GM23338 (cell line): ENCODE measurements around the gene CACNA1G. TPM values are rescaled to one million over a fixed set of nuclear protein-coding genes. Genes with fewer than 3 reads are reported as not detected.

Experiments used
- ATAC-seq: fragments of 200-7000 bp; cut with Tn5 transposase; 3 replicates; pipeline ENCODE4 v1.9.1; 2020
- DNase-seq: peaks from one replicate; pipeline ENCODE4 v3.0.0-alpha.2; 2015; ENCODE audit warnings: low spot score
- H2AFZ ChIP-seq: fragments of 200-600 bp; sonication (generic); 2 replicates; pipeline ENCODE4 v1.8.0; 2016; ENCODE audit warnings: antibody characterized with exemption, mild to moderate bottlenecking, moderate library complexity
- H3F3A ChIP-seq: fragments of 200-600 bp; sonication (generic); replicated peaks from 2 replicates; pipeline ENCODE4 v1.8.0; 2017; ENCODE audit warnings: antibody characterized with exemption, mixed run types, low read depth
- H3K27ac ChIP-seq: fragments of 200-600 bp; sonication (generic); 2 replicates; pipeline ENCODE4 v1.6.1; 2016; ENCODE audit warnings: low read depth
- H3K27me3 ChIP-seq: fragments of 200-600 bp; sonication (generic); 2 replicates; pipeline ENCODE4 v1.8.0; 2016; ENCODE audit warnings: mild to moderate bottlenecking, mixed run types, moderate library complexity; ENCODE audit not compliant: insufficient read depth
- H3K36me3 ChIP-seq: fragments of 200-600 bp; sonication (generic); 2 replicates; pipeline ENCODE4 v1.8.0; 2016; ENCODE audit warnings: mild to moderate bottlenecking; ENCODE audit not compliant: insufficient read depth
- H3K4me1 ChIP-seq: fragments of 200-600 bp; sonication (generic); 2 replicates; pipeline ENCODE4 v1.8.0; 2016; ENCODE audit warnings: mild to moderate bottlenecking, moderate library complexity; ENCODE audit not compliant: insufficient read depth
- H3K4me2 ChIP-seq: fragments of 200-600 bp; sonication (generic); 2 replicates; pipeline ENCODE4 v1.7.1; 2017; ENCODE audit warnings: mixed run types
- H3K4me3 ChIP-seq: fragments of 200-600 bp; sonication (generic); 2 replicates; pipeline ENCODE4 v1.6.1; 2016; ENCODE audit warnings: mixed run types
- H3K79me2 ChIP-seq: fragments of 200-600 bp; sonication (generic); replicated peaks from 2 replicates; pipeline ENCODE4 v1.8.0; 2017; ENCODE audit warnings: mild to moderate bottlenecking; ENCODE audit not compliant: insufficient read depth
- H3K9me2 ChIP-seq: fragments of 200-600 bp; sonication (generic); 2 replicates; pipeline ENCODE4 v1.8.0; 2017; ENCODE audit not compliant: insufficient read depth
- H4K20me1 ChIP-seq: fragments of 200-600 bp; sonication (generic); replicated peaks from 2 replicates; pipeline ENCODE4 v1.8.0; 2017; ENCODE audit warnings: mild to moderate bottlenecking; ENCODE audit not compliant: insufficient read depth
- H3K27ac Mint-ChIP-seq: 2 replicates; pipeline ENCODE4 v1.8.0; 2020; ENCODE audit warnings: inconsistent platforms, mild to moderate bottlenecking, moderate library complexity, mixed read lengths
- H3K27me3 Mint-ChIP-seq: 3 replicates; pipeline ENCODE4 v1.8.0; 2022; ENCODE audit warnings: low read depth, mild to moderate bottlenecking, moderate library complexity, mixed read lengths, inconsistent platforms; ENCODE audit not compliant: insufficient read depth, poor library complexity
- H3K36me3 Mint-ChIP-seq: 3 replicates; pipeline ENCODE4 v1.8.0; 2021; ENCODE audit warnings: low read depth, mild to moderate bottlenecking, inconsistent platforms, moderate library complexity, mixed read lengths
- H3K4me1 Mint-ChIP-seq: 3 replicates; pipeline ENCODE4 v1.8.0; 2020; ENCODE audit warnings: mild to moderate bottlenecking, inconsistent platforms, mixed read lengths
- H3K4me3 Mint-ChIP-seq: 3 replicates; pipeline ENCODE4 v1.8.0; 2021; ENCODE audit warnings: moderate library complexity, mild to moderate bottlenecking, inconsistent platforms, mixed read lengths
- H3K9me3 Mint-ChIP-seq: 3 replicates; pipeline ENCODE4 v1.8.0; 2020; ENCODE audit warnings: moderate library complexity, mild to moderate bottlenecking, inconsistent platforms, mixed read lengths
- CTCF ChIP-seq, 2 experiments: fragments of 200-600 bp in 1 of 2; sonication (generic) in 1 of 2; conservative IDR thresholded peaks; 2 replicates each; pipeline versions ENCODE4 v1.5.1 to v1.6.1; 2016 to 2017; ENCODE audit warnings: antibody characterized with exemption in 2 of 2, low read depth in 2 of 2, mild to moderate bottlenecking in 2 of 2, moderate library complexity in 1 of 2
- ZNF462 ChIP-seq: fragments of 250-450 bp; sonication (Bioruptor Pico); IDR thresholded peaks from 2 replicates; pipeline ENCODE4 v1.5.0; 2020; ENCODE audit warnings: mild to moderate bottlenecking, moderate library complexity
- polyA plus RNA-seq: library from polyadenylated mRNA; unstranded; fragments of >200 nt; fragmentation: Nextera tagmentation; extraction: Ambion mirVana; gene quantifications from 2 replicates; pipeline ENCODE4 v1.2.1, GENCODE V29; 2016
- total RNA-seq: library from RNA; depleted of rRNA; stranded (reverse); fragments of >200 nt; shearing (Covaris generic); gene quantifications from 2 replicates; pipeline ENCODE4 v1.2.3, GENCODE V29; 2014

The CACNA1G gene
- total and polyA plus RNA-seq, 2 experiments from 2014 or later, result 1.4 to 5.1 TPM

GRCh38 chr17:50534222-50534978 is 26.1 kb upstream of the CACNA1G start:
- H3K27me3 Mint-ChIP-seq, result peaks cover 30% of the 10 kb centered on the region
- peaks cover 19% of the 10 kb centered on the region for H3K4me1 ChIP-seq
- H2AFZ ChIP-seq, result peak overlapping the region; percentile 98
- H3K36me3 Mint-ChIP-seq, result peaks cover 5% of the 10 kb centered on the region; the same call in 1 of the 3 replicates
- peak overlapping the region; percentile 27; the same call in 1 of the 2 replicates for H3K27ac Mint-ChIP-seq
- H3K27ac ChIP-seq, result no peak overlapping the region
- H3K9me3 Mint-ChIP-seq, result no peaks in the 10 kb centered on the region; the same call in 2 of the 3 replicates
- no peak for TF ChIP-seq ZNF462
- TF ChIP-seq CTCF (conservative IDR thresholded peaks at IDR 0.05; ENCODE audit: low read depth in 2 of 2), result peak; percentile 47 to 52
- peak overlapping the region; percentile 86 for H3K4me3 ChIP-seq
- H3K36me3 ChIP-seq, result no peaks in the 10 kb centered on the region
- DNase-seq (peak; percentile 76), ATAC-seq (peak; percentile 78)
- 0 out of 2 replicates have a peak, but pooled peaks cover 4% of the 10 kb centered on the region for H3F3A ChIP-seq
- H4K20me1 ChIP-seq, result no peaks in the 10 kb centered on the region
- H3K4me3 Mint-ChIP-seq, result peak overlapping the region; percentile 82
- peaks cover 30% of the 10 kb centered on the region for H3K4me1 Mint-ChIP-seq
- H3K9me2 ChIP-seq, result peaks cover 3% of the 10 kb centered on the region; the same call in 1 of the 2 replicates
- peaks cover 28% of the 10 kb centered on the region for H3K27me3 ChIP-seq
- H3K79me2 ChIP-seq, result no peaks in the 10 kb centered on the region
- H3K4me2 ChIP-seq, result peak overlapping the region; percentile 96
